Activated gamma-delta T cell (primary cell): Measurements from ENCODE around the gene NDRG4.

Experiments used
- DNase-seq: peaks from one replicate; lab custom pipeline; 2025; lab: John Stamatoyannopoulos, UW
- total RNA-seq, 2 donors: gene quantifications; one replicate each; lab custom pipeline; 2026; lab: John Stamatoyannopoulos, UW

Gene NDRG4
- 0.61 to 0.92 reads per million in 2 donors for total RNA-seq

GRCh38 chr16:58499615-58500351, at the start of gene NDRG4:
Gene NDRG4 (plus strand): TSS chr16:58500143. CDS start chr16:58500249, 106 bp downstream.
- DNase-seq, result no peak

GRCh38 chr16:58450590-58450989, 49.4 kb upstream of the NDRG4 start:
- no peak for DNase-seq

GRCh38 chr16:58451265-58451689, 48.7 kb upstream of the NDRG4 start:
- no peak for DNase-seq

GRCh38 chr16:58451945-58452401, 48.0 kb upstream of the NDRG4 start:
- no peak for DNase-seq

GRCh38 chr16:58452640-58453039, 47.3 kb upstream of the NDRG4 start:
- no peak for DNase-seq

GRCh38 chr16:58454178-58454577, 45.8 kb upstream of the NDRG4 start:
- no peak for DNase-seq

- DNase-seq, result no peak
These were observed 45.1 kb upstream of the NDRG4 start for GRCh38 chr16:58454856-58455255.

GRCh38 chr16:58455750-58456149, 44.2 kb upstream of the NDRG4 start:
- DNase-seq, result no peak

- no peak for DNase-seq
These were observed 43.8 kb upstream of the NDRG4 start for GRCh38 chr16:58456193-58456592.

GRCh38 chr16:58458606-58459343, 41.2 kb upstream of the NDRG4 start:
- no peak for DNase-seq

GRCh38 chr16:58459344-58460218, 40.4 kb upstream of the NDRG4 start:
- DNase-seq, result no peak

GRCh38 chr16:58460219-58460610, 39.7 kb upstream of the NDRG4 start:
- DNase-seq, result no peak

GRCh38 chr16:58461056-58461455, 38.9 kb upstream of the NDRG4 start:
- no peak for DNase-seq

- DNase-seq, result no peak
These were observed 38.3 kb upstream of the NDRG4 start for GRCh38 chr16:58461640-58462039.

- no peak for DNase-seq
These were observed 37.9 kb upstream of the NDRG4 start for GRCh38 chr16:58462089-58462488.

GRCh38 chr16:58462499-58462996, 37.4 kb upstream of the NDRG4 start:
- no peak for DNase-seq

GRCh38 chr16:58462997-58463941, 36.7 kb upstream of the NDRG4 start:
- no peak for DNase-seq

- no peak for DNase-seq
These were observed 35.7 kb upstream of the NDRG4 start for GRCh38 chr16:58464047-58464915.

- no peak for DNase-seq
These were observed 34.8 kb upstream of the NDRG4 start for GRCh38 chr16:58464916-58465731.
